Suprapubic skin (tissue), 4 donors: ENCODE measurements around the gene FXYD3.

Experiments
- EP300 ChIP-seq: sonication (generic); formaldehyde crosslinking; IDR thresholded peaks from one replicate; pipeline ENCODE4 v1.6.1; 2017; ENCODE audit warnings: antibody characterized with exemption
- POLR2A ChIP-seq, 2 donors: fragments of 450-650 bp; IDR thresholded peaks; one replicate each; pipeline ENCODE4 v1.6.1; 2017; ENCODE audit warnings: antibody characterized with exemption in 2 of 2, mild to moderate bottlenecking in 2 of 2, moderate library complexity in 2 of 2
- POLR2AphosphoS5 ChIP-seq, 3 donors: sonication (generic); formaldehyde crosslinking; IDR thresholded peaks; one replicate each; pipeline ENCODE4 v1.6.1; 2017; ENCODE audit warnings: antibody characterized with exemption in 3 of 3
- TF ChIP-seq, protein P1 (sequence below), 2 donors: fragments of 200-600 bp in 1 of 2; fragments of 450-650 bp in 1 of 2; sonication (generic) in 1 of 2; IDR thresholded peaks; one replicate each; pipeline ENCODE4 v1.5.1; 2016 to 2019; ENCODE audit warnings: antibody characterized with exemption in 2 of 2, mild to moderate bottlenecking in 1 of 2, moderate library complexity in 1 of 2

- TF ChIP-seq POLR2AphosphoS5 (IDR thresholded peaks at IDR 0.05) = no peak
- TF ChIP-seq, protein P1, sequence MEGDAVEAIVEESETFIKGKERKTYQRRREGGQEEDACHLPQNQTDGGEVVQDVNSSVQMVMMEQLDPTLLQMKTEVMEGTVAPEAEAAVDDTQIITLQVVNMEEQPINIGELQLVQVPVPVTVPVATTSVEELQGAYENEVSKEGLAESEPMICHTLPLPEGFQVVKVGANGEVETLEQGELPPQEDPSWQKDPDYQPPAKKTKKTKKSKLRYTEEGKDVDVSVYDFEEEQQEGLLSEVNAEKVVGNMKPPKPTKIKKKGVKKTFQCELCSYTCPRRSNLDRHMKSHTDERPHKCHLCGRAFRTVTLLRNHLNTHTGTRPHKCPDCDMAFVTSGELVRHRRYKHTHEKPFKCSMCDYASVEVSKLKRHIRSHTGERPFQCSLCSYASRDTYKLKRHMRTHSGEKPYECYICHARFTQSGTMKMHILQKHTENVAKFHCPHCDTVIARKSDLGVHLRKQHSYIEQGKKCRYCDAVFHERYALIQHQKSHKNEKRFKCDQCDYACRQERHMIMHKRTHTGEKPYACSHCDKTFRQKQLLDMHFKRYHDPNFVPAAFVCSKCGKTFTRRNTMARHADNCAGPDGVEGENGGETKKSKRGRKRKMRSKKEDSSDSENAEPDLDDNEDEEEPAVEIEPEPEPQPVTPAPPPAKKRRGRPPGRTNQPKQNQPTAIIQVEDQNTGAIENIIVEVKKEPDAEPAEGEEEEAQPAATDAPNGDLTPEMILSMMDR (IDR thresholded peaks at IDR 0.05) = no peak
- no peak for TF ChIP-seq EP300
- TF ChIP-seq POLR2A (IDR thresholded peaks at IDR 0.05) = no peak
Observed at GRCh38 chr19:35170359-35171061, 54.9 kb downstream of the FXYD3 start.
